DND-41 (cell line): Measurements from ENCODE around the gene ABCA3.

Experiments
- EZH2 ChIP-seq: IDR thresholded peaks from 3 replicates; pipeline ENCODE4 v1.6.1; 2012; ENCODE audit warnings: borderline replicate concordance, low read depth, mild to moderate bottlenecking, moderate library complexity, low read length, inconsistent platforms; ENCODE audit not compliant: severe bottlenecking
- TF ChIP-seq, protein P1 (sequence below): IDR thresholded peaks from 2 replicates; pipeline ENCODE4 v1.5.1; 2012; ENCODE audit warnings: borderline replicate concordance, low read length, moderate library complexity, mild to moderate bottlenecking; ENCODE audit not compliant: poor library complexity, severe bottlenecking; ENCODE audit errors: extremely low read depth

DNA sequence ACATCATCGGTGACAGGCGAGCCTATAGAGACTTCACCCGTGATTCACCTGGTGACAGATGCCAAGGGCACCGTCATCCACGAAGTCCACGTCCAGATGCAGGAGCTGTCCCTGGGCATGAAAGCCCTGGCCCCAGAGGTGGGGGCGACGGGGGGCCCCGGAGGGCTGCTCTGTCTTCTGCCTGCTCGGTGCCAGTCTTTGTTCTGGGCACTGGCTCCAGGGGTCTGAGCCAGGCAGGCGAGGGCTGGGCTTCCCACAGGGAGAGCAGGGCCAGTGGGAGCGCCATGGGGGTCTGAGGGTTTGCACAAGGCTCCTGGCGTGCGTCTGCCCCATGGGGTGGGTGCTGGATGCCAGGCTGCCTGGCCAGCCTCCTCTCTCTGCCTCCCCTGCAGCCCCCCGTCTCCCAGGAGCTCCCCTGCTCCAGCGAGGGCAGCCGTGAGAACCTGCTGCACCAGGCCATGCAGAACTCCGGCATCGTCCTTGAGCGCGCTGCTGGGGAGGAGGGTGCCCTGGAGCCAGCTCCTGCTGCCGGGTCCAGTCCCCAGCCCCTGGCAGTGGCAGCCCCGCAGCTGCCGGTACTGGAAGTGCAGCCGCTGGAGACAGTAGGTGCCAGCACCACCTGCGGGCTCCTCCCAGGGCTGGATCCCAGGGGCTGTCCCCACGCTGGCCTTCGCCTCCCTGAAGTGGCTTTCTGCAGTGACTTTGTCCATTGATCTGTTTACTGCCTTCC lies 107.3 kb downstream of the ABCA3 start:
- TF ChIP-seq, protein P1, sequence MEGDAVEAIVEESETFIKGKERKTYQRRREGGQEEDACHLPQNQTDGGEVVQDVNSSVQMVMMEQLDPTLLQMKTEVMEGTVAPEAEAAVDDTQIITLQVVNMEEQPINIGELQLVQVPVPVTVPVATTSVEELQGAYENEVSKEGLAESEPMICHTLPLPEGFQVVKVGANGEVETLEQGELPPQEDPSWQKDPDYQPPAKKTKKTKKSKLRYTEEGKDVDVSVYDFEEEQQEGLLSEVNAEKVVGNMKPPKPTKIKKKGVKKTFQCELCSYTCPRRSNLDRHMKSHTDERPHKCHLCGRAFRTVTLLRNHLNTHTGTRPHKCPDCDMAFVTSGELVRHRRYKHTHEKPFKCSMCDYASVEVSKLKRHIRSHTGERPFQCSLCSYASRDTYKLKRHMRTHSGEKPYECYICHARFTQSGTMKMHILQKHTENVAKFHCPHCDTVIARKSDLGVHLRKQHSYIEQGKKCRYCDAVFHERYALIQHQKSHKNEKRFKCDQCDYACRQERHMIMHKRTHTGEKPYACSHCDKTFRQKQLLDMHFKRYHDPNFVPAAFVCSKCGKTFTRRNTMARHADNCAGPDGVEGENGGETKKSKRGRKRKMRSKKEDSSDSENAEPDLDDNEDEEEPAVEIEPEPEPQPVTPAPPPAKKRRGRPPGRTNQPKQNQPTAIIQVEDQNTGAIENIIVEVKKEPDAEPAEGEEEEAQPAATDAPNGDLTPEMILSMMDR, result no peak
- TF ChIP-seq EZH2, result no peak
